ENCODE data around the gene TMEM203.

Gene TMEM203

GRCh38 chr9:137206602-137207001, 1.2 kb upstream of the TMEM203 start:
- Histone ChIP-seq H2AFZ (ENCODE audit: low read depth, low read length) (no peak overlapping the region), H3K4me1 (ENCODE audit: low read length) (peaks cover 24% of the 10 kb centered on the region), H4K20me1 (ENCODE audit: insufficient read depth, low read length) (no peaks in the 10 kb centered on the region; the same call in 1 of the 2 replicates), H3K27ac (ENCODE audit: low read length) (no peak overlapping the region), H3K79me2 (ENCODE audit: low read length) (peaks cover 54% of the 10 kb centered on the region), H3K4me3 (ENCODE audit: low read length) (peak overlapping the region; percentile 93), H3K9ac (ENCODE audit: low read length) (peak overlapping the region; percentile 83), H3K9me3 (ENCODE audit: insufficient read depth, low read length) (no peaks in the 10 kb centered on the region), H3K27me3 (ENCODE audit: low read depth, low read length) (no peaks in the 10 kb centered on the region), H3K4me2 (ENCODE audit: low read length) (peak overlapping the region; percentile 93), H3K36me3 (replicated peaks; ENCODE audit: low read depth, low read length) (peaks cover 5% of the 10 kb centered on the region)
- TF ChIP-seq EZH2phosphoT487 (IDR thresholded peaks at IDR 0.05; ENCODE audit: low read depth) (no peak), CTCF (IDR thresholded peaks at IDR 0.05; ENCODE audit: low read depth, low read length) (no peak)

- Histone ChIP-seq H2AFZ (ENCODE audit: low read depth, low read length) (no peak overlapping the region), H4K20me1 (ENCODE audit: insufficient read depth, low read length) (no peaks in the 10 kb centered on the region; the same call in 1 of the 2 replicates)
Measured at GRCh38 chr9:137204731-137205125, 720 bp downstream of the TMEM203 start.

GRCh38 chr9:137202966-137203365, 2.5 kb downstream of the TMEM203 start:
- Histone ChIP-seq H3K27me3 (ENCODE audit: low read depth, low read length) (no peaks in the 10 kb centered on the region), H4K20me1 (ENCODE audit: insufficient read depth, low read length) (no peaks in the 10 kb centered on the region; the same call in 1 of the 2 replicates), H3K4me2 (ENCODE audit: low read length) (no peak overlapping the region), H3K9me3 (ENCODE audit: insufficient read depth, low read length) (no peaks in the 10 kb centered on the region), H3K36me3 (replicated peaks; ENCODE audit: low read depth, low read length) (no peaks in the 10 kb centered on the region), H3K79me2 (ENCODE audit: low read length) (peaks cover 60% of the 10 kb centered on the region), H3K4me3 (ENCODE audit: low read length) (no peak overlapping the region), H3K4me1 (ENCODE audit: low read length) (peaks cover 33% of the 10 kb centered on the region), H3K27ac (ENCODE audit: low read length) (no peak overlapping the region), H3K9ac (ENCODE audit: low read length) (no peak overlapping the region), H2AFZ (ENCODE audit: low read depth, low read length) (no peak overlapping the region)
- no peak for TF ChIP-seq CTCF (IDR thresholded peaks at IDR 0.05; ENCODE audit: low read depth, low read length)
- TF ChIP-seq EZH2phosphoT487 (IDR thresholded peaks at IDR 0.05; ENCODE audit: low read depth), result no peak

More at GRCh38 chr9:137204731-137205125, 720 bp downstream of the TMEM203 start:
- H3K27ac ChIP-seq (ENCODE audit: low read length), result 0 out of 2 replicates have a peak overlapping the region, but pooled peaks have one; percentile 30
- H3K4me3 ChIP-seq (ENCODE audit: low read length), result peak overlapping the region; percentile 93
- peaks cover 29% of the 10 kb centered on the region for H3K4me1 ChIP-seq (ENCODE audit: low read length)
- TF ChIP-seq CTCF (IDR thresholded peaks at IDR 0.05; ENCODE audit: low read depth, low read length) (no peak), EZH2phosphoT487 (IDR thresholded peaks at IDR 0.05; ENCODE audit: low read depth) (no peak)
- H3K27me3 ChIP-seq (ENCODE audit: low read depth, low read length), result no peaks in the 10 kb centered on the region
- H3K4me2 ChIP-seq (ENCODE audit: low read length), result peak overlapping the region; percentile 95
- no peaks in the 10 kb centered on the region for H3K36me3 ChIP-seq (replicated peaks; ENCODE audit: low read depth, low read length)
- peak overlapping the region; percentile 83 for H3K9ac ChIP-seq (ENCODE audit: low read length)
- no peaks in the 10 kb centered on the region for H3K9me3 ChIP-seq (ENCODE audit: insufficient read depth, low read length)
- H3K79me2 ChIP-seq (ENCODE audit: low read length), result peaks cover 60% of the 10 kb centered on the region

GRCh38 chr9:137201205-137201868, 4.1 kb downstream of the TMEM203 start:
- Histone ChIP-seq H3K27me3 (ENCODE audit: low read depth, low read length) (no peaks in the 10 kb centered on the region), H3K4me3 (ENCODE audit: low read length) (peak overlapping the region; percentile 84), H3K79me2 (ENCODE audit: low read length) (peaks cover 49% of the 10 kb centered on the region), H4K20me1 (ENCODE audit: insufficient read depth, low read length) (no peaks in the 10 kb centered on the region; the same call in 1 of the 2 replicates), H2AFZ (ENCODE audit: low read depth, low read length) (no peak overlapping the region), H3K9ac (ENCODE audit: low read length) (peak overlapping the region; percentile 76), H3K36me3 (replicated peaks; ENCODE audit: low read depth, low read length) (no peaks in the 10 kb centered on the region), H3K9me3 (ENCODE audit: insufficient read depth, low read length) (no peaks in the 10 kb centered on the region), H3K27ac (ENCODE audit: low read length) (peak overlapping the region; percentile 60), H3K4me2 (ENCODE audit: low read length) (peak overlapping the region; percentile 91), H3K4me1 (ENCODE audit: low read length) (peaks cover 29% of the 10 kb centered on the region)
- TF ChIP-seq EZH2phosphoT487 (IDR thresholded peaks at IDR 0.05; ENCODE audit: low read depth) (no peak), CTCF (IDR thresholded peaks at IDR 0.05; ENCODE audit: low read depth, low read length) (no peak)

Data from OCI-LY3 (cell line).